ENCODE measurements around the gene COL17A1.

The COL17A1 gene

DNA sequence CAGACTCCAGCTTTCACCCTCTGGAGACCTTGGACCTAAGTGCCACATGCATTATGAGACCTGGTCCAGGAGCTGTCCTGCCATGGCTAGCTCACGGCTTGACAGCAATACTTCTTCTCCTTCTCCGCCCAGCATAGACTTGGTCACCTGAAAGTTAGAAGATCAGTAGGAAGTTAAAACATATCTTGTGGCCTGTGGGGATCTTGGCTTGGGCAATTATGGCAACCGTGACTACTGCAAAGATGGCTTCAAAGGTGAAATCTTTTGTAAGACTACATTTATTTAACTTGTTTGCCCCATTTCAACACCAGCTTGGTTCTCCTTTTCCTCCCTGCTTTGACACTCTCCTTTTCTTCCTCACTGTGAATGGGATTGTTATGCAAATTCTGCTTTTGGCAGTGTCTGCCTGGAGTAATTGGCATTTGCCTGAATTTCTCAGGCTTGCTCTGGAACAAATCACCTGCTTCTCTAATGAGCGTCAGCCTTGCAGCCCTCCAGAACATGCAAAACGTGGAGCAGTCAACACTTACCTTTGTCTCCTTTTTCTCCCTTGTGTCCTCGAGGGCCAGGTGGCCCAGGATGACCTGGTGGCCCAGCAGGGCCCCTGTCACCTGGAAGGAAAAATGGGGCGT, 53.4 kb downstream of the COL17A1 start:
- DNase-seq = no peak

DNA sequence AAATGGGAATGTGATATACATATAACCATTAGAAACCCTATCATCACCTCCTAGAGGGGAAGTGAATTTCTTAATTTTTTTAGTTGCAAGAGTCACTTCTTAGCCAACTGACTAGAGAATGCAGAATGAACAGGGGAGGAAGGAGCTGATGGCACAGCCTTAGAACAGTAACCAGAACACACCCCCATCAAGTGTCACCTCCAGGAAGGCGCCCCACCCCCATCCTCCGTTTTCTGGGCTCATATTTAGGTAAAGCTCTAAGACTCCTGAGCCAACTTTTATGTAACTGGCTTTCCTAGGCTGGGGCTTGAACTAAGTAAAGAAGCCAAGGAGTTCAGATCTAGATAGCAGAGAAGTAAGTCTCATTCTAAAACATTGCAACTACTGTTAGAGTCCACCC, 54.0 kb downstream of the COL17A1 start:
- no peak for DNase-seq

DNA sequence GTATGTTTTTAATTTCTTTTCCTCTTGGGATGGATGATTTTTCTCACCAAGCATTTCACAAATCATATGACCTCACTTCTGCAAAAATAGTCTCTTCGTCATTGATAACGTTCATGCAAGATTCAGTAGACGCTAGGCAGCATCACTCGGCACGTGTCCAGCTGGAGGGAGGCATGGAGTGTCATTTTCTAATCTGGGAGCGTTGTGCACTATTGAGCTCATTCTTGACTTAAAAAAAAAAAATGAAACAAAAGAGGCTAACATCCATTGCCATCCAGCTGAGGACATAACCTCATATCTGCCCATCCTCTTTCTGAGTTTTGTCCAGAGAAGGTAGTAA, 56.2 kb downstream of the COL17A1 start:
- DNase-seq = no peak

DNA sequence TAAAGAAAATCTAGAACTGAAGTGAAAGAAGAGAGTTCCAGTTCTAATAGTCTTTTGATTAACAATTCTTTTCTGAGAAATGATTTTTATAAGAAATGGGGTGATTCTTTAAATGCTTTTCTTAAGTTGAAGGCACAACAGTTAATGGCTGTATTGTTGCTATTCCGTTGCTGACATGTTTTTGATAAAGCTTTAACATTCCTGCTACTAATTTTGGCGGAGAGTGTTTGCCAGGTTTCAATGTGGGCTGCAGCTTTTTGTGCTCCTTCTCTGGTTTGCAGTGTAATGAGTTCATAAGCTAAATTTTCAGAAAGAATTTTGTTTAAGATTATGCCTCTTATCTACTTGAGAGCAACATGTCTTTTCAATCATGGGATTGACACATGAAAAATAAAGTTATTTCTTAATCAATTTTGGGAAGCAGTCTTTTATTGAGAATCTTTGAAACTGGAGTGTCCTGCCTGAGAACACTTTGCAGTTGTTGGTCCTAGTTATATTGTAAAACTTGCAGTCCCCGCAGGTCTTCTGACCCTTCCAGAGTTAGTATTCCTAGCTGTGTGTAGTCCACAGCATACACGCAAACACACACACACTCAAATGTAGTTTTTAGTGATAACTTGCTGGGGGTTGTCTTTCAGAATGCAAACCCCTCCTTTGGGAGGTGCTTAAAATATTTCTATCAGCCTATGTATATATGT, 56.7 kb downstream of the COL17A1 start:
- DNase-seq = no peak

DNA sequence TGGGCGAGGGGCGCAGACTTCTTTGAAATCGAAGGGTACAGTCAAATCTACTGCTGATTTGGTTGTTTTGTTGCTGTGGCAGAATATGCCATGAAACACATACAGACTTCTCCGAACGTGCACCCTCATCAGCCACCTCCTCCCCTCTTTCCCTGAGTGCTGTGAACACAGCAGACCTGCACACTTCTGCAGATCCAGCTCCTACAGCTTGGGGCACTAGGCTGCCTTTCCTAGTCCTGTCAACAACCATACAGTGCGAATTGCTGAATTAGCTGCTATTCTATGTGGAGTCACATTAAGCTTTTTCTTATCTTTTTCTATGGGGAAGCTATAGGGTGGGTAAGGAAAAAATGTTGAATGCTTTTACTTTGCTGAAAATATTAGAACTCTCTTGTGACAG, 57.5 kb downstream of the COL17A1 start:
- no peak for DNase-seq

DNA sequence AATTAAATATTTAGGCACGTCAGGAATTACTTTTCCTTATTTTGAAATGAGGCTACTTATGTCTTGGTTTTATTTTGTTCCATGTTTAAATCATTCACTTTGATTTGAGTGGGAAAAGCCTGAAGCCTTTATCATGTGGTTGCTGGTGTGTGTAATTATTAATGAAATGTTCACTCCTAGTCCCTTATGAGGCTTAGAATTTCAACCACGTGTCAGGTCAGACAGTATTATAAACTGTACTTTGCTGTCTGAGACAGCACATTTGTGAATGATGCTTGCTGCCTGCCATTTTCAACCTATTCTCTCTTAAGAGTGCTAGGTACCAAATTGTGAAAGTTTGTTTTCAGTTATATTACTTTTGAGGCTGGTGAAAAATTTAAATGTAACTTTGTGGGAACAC, 58.9 kb downstream of the COL17A1 start:
- DNase-seq = no peak

DNA sequence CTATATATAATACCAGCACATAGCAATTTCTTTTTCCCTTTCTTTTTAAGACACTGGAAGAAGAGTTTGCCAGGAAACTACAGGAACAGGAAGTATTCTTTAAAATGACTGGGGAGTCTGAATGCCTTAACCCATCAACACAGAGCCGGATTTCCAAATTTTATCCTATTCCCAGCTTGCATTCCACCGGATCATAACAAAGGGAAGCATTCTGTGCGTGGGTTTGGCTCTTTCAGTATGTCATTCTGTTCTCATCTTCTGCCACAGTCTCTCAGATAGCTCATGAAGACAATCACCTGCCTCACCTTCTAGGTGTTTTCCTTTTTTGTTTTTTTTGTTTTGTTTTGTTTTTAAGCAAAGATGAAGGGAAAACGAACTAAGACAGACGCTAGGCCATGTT, 60.2 kb downstream of the COL17A1 start:
- no peak for DNase-seq

DNA sequence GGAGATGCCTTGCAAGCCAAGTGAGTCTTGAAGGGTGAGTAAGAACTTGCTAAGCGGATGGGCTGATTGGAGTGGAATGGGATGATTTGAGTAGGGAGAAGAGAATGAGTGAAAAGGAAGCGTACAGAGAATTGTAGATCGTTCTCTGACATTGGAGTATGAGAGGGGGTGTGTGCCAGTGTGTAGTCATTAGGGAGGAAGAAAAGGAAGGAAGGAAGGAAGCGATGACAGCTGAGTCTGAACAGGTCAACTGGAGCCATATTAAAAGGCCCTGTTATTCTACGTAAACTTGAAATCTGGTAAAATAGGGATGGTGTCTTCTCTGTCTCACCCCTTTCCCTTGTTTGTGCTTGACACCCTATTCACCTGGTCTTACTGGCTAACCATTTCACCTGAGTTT, 63.7 kb downstream of the COL17A1 start:
- no peak for DNase-seq

DNA sequence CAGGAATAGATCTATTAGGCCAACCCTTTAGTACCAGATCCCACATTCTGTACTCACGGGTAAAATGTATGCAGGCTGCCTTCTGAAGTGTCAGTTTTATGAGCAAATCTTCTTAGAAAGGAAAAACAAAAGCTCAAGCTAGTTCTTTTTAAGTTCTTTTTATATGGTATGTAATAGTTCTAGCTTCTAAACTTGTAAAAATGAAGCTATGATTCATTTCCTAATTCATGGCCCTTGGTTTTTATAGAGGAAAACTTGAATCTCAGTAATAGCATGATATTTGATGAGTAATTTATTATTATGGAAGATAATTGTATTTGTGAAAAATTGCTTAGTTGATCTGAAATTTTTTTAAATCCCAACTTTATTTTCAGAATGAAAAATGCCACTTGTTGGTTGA, 64.4 kb downstream of the COL17A1 start:
- no peak for DNase-seq

DNA sequence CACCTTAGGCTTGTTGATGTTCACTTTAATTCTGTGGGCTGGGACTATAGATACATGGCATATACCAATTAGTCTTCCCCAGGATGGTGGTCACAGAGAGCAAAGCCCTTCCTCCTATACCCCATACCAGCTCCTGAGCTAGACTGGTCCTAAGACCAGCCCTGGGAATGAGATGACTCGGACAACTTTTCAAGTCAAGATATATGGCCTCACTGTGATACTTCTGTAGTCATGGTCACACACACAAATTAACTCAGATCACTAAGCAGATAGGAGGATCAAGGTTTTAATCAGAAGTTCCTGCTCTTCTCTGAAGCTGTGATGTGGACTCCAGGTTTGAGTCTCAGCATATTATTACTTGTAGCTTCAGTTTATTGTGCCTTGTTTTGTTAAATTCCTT, 65.7 kb downstream of the COL17A1 start:
- no peak for DNase-seq

DNA sequence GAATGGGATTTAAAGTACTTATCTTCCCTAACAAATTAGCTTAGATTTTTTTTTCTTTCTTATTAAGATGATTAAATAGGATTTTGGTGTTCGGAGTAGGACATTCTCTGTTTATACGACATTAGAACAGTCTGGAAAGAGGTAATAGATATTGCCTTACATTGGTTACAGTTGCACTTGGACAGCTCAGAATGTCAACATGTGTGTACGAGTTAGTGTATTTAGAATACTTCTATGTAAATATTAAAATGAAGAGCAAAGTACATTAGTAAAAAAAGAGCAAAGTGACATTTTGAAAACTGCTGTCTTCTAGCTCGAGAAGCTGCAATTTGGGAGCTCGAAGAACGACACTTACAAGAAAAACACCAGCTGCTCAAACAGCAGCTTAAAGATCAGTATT, 67.2 kb downstream of the COL17A1 start:
- no peak for DNase-seq

DNA sequence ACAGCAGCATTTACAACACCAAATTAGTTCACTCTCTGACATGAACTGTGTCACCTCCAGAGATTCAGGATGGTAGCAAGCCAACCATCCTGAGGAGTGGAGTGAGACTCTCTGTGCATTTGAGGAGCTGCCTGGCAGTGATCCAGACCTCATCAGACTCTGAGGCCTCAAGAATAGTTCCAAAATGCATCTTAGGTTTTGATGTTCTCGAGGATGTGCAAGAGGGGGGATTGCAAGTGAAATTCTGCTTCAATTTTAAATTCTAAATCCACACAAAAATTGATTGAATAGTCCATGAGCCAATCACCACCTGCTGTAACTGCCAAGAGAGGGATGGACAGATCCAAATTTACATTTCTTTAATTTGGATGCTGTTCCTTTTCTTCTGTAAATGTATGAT, 69.0 kb downstream of the COL17A1 start:
- no peak for DNase-seq

DNA sequence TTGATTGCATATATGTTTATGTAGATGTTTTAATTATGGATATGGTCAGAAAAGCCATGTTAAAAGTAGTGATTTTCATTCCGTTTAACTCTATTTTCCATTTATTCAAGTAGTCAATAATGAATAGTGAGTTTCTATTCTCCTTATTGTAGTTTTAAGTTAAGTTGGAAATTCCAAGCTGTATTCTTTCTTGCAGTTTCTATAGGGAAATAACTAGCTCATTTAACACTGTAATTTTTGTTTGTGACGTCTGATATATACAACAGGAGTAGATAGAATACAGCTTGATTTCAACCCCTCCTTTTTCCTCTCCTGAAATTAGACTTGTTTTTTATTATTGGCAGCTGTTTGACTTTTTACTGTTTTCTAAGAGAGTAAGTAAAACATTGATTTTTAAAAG, 71.5 kb downstream of the COL17A1 start:
- DNase-seq = no peak

DNA sequence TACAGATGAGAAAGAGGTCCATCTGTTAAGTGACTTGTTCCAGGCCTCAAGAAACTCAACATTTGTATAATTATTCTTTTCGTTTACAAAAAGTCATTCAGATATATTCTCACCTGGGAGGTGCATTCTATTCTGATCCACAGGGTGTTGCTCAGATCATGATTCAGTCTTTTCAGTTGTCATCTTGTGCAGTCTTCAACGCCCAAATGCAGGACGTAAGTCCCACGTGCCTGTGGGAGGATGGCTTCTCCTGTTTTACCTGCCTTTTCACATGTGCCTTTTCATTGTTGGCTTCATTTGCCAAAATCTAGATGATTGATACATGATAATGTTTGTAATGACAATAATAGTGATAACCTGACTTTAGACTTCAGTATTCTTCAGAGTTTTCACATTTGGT, 72.2 kb downstream of the COL17A1 start:
- no peak for DNase-seq

DNA sequence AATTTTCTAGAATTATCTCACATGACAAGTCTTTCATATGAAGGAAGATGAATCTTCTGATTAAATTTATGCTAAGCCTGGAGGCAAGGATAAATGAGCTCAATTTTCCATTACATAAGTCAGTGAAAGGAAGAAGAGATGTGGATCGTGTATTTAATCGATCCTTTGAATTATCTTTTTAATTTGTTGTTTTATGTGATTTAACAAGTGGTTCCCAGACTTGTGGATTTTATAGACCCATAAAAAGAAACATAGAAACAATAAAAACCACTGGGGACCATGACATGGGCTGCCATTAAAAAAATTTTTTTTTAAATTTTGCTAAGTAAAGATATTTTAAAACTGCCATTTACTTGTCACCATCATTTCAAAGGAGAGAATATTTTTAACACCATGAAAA, 73.8 kb downstream of the COL17A1 start:
- no peak for DNase-seq

DNA sequence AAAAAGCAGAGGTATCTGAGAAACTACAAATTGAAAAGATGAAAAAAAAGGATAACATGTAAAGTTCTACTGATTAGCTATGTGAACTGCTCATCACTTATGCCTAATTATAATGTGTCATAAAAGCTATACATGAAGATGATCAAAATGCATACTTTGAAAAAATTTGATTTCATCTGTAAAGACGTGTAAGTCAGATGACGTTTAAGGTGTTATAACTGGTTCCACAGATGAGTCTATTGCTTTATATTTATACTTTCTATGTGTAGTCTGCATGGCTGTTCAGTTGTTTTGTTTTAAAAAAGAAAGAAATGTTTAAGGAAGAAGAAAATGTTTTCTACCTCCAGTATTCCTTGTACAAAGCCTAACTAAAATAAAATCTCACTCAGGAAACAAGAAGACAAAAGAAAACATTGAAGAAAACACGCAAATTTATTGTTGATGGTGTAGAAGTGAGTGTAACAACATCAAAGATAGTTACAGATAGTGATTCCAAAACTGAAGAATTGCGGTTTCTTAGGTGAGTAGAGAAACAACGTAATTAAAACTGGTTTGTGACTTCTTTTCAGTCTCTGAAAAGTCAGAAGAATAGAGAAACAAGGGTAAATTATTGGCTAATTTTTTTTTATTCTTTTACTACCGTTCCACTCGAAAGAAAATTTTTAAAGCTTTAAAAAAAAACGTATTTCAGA, 80.4 kb downstream of the COL17A1 start:
- DNase-seq = no peak

DNA sequence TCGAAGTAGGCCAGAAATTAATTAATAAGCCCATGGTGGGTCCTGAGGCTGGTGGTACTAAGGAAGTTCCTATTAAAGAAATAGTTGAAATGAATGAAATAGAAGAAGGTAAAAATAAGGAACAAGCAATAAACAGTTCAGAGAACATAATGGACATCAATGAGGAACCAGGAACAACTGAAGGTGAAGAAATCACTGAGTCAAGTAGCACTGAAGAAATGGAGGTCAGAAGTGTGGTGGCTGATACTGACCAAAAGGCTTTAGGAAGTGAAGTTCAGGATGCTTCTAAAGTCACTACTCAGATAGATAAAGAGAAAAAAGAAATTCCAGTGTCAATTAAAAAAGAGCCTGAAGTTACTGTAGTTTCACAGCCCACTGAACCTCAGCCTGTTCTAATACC, 82.8 kb downstream of the COL17A1 start:
- no peak for DNase-seq

DNA sequence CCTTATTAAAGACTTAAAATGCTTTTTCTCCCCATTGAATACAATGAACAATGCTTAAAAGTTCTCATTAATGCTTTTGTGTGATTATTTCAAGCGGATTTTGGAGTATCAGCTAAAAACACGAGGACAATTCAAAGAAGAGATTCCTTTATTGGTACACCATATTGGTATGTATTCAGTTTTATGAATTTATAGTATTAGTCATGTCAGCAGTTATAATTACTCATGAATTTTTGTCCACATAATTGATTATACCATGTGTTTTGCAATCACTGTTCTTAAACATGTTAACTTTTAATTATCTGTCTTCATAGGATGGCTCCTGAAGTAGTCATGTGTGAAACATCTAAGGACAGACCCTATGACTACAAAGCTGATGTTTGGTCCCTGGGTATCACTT, 86.9 kb downstream of the COL17A1 start:
- no peak for DNase-seq

DNA sequence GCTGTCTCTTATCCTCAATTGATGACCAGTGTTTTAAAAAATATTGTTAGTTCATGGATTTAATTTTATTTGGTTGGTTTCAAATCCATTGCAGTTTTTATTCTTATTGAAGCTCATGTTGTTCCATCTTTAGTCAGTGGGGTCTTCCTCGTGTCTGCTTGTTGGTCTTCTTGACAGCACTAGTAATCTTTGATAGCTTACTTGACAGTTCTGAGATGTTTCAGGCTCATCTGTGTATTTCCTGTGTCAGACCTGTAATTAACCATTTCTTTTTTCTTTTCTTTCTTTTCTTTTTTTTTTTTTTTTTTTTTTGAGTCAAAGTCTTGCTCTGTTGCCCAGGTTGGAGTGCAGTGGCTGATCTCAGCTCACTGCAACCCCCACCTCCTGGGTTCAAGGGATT, 90.5 kb downstream of the COL17A1 start:
- DNase-seq = no peak

DNA sequence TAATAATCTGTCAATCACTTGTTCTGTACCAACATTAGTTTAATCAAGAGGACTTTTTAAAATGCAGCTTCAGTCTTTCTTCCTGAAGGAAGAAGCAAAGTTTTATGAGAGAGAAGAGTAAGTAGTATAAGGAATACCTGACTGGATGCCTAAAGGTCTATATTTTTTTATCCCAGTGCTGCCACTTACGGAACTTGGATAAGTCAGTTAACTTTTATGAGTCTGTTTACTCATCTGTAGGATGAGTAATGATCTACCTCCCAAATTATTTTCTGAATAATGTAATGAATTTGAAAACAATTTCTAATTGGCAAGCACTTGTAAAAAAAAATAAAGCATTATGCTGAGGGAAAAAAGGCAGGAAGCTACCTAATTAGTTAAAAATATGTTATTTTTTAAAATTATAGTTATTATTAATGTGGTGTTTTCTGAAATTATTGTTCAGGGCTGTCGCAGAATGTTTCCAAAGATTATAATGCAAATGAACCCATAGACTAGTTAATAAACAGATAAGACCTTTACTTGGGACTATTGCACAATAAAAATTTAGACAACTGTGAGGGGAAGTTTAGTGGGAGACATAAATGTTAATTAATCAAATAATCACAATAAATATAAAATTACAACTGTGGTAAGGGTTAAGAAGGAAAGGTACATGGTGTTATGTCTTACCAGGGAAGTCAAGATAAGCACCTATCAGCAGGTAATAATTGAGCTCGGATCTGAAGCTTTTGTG, 94.1 kb downstream of the COL17A1 start:
- DNase-seq = no peak

DNA sequence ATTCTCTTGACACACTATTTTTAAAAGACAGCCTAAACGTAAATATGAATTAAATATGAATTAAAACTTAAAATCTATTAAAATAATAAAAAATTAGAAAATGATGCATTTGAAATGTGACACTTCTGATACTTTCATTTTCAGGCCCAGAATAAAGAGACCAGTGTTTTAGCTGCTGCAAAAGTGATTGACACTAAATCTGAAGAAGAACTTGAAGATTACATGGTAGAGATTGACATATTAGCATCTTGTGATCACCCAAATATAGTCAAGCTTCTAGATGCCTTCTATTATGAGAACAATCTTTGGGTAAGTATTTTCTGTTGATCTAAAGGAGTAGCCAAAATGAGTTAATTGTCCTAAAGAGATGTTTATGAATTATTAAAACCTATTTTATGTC, 95.1 kb downstream of the COL17A1 start:
- DNase-seq = no peak

DNA sequence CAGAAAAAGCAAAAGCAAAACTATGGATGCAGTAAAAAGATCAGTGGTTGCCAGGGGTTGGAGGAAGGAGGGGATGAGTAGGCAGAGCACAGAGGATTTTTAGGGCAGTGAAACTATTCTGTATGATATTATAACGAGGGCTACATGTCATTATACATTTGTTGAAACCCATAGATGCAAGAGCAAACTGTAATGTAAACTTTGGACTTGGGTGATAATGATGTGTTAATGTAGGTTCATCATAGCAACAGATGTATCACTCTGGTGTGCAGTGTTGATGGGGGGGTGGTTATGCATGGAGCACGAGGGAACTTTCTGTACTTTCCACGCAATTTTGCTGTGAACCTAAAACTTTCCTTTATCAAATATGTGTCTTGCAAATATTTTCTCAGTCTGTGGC, 95.6 kb downstream of the COL17A1 start:
- no peak for DNase-seq

DNA sequence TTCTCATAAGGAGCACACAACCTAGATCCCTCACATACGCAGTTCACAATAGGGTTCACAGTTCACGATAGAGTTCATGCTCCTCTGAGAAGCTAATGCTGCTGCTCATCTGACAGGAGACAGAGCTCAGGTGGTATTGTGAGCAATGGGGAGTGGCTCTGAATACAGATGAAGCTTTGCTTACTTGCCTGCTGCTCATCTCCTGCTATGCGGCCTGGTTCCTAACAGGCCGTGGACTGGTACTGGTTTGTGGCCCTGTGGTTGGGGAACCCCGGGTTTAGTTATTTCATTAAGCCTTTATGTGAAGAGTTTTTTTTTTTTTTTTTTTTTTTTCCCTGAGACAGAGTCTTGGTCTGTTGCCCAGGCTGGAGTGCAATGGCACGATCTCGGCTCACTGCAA, 99.3 kb downstream of the COL17A1 start:
- no peak for DNase-seq

DNA sequence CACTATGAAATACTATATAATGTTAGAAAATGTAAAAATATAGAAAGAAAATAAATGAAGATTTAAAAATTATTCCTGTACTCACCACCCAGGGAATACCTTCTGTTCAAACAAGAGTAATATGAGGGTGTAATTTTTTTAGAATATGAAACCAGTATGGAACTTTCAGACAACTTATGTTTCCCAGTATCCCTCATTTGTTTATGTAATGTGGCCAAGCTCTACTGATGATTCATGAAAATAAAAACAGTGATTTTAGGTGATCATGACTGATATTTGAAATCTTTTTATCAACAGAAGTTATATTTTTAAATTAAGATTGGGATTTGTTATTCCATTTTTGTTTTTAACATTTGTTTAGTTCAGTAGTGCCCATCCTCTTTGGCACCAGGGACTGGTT, 100.0 kb downstream of the COL17A1 start:
- no peak for DNase-seq
